ENCODE measurements around the gene DGCR2.

GRCh38 chr22:19001204-19001603, 121.0 kb downstream of the DGCR2 start:
- no peak for TF ChIP-seq CTCF (conservative IDR thresholded peaks at IDR 0.05; ENCODE audit: low read depth in 2 of 2)
- no peak for TF ChIP-seq EZH2 (IDR thresholded peaks at IDR 0.05; ENCODE audit: low read depth, unreplicated experiment)
- no peak for TF ChIP-seq REST (IDR thresholded peaks at IDR 0.05; ENCODE audit: unreplicated experiment)
- no peak for TF ChIP-seq ETS1 (IDR thresholded peaks at IDR 0.05)
- no peak for TF ChIP-seq POLR2AphosphoS5 (IDR thresholded peaks at IDR 0.05; ENCODE audit: low read depth)
- TF ChIP-seq CREB1 (CRISPR knock-in tag; IDR thresholded peaks at IDR 0.05; ENCODE audit: low read depth) = no peak
- TF ChIP-seq JUNB (IDR thresholded peaks at IDR 0.05; ENCODE audit: unreplicated experiment) = no peak
- TF ChIP-seq EZH2phosphoT487 (IDR thresholded peaks at IDR 0.05; ENCODE audit: unreplicated experiment) = no peak
- no peak for TF ChIP-seq NANOG (IDR thresholded peaks at IDR 0.05; ENCODE audit: borderline replicate concordance)
- TF ChIP-seq ZNF331 (CRISPR knock-in tag; IDR thresholded peaks at IDR 0.05; ENCODE audit: low read depth) = no peak
- no peak for TF ChIP-seq ZNF114 (CRISPR knock-in tag; IDR thresholded peaks at IDR 0.05)

Measured in GM23338 (cell line).